Stimulated activated CD8-positive, alpha-beta memory T cell treated with anti-CD3 and anti-CD28 coated beads, Interleukin-4, amount 100 ng/mL, for 24 hours (primary cell): ENCODE measurements around the gene MZT2B.
"Not testable (repeated sequence)": the region's sequence is repeated elsewhere in the genome, so short reads cannot be mapped to it uniquely, and the experiment has no call there.

ENCODE experiments used
- DNase-seq: peaks from one replicate; pipeline ENCODE4 v3.0.0-alpha.2; 2020; ENCODE audit warnings: low read depth

MZT2B gene

DNA sequence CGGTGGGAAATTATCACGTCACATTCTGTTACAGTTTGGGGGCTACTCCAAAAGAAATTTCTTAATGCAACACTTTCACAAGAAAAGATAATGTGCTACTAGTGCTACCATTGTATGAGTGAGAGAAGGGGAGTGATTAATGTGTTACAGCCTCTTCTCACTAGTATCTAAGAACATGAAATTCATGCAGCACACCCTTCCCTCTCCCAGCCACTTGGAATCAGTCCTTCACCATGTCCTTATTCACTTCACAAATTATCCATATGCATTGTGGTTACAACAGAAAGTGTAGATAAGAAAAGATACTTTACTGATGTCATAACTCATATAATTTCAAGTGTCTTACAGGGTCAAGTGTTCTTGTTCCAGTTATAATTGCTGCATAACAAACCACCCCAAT, 37.1 kb downstream of the MZT2B start:
- not testable (repeated sequence) for DNase-seq

DNA sequence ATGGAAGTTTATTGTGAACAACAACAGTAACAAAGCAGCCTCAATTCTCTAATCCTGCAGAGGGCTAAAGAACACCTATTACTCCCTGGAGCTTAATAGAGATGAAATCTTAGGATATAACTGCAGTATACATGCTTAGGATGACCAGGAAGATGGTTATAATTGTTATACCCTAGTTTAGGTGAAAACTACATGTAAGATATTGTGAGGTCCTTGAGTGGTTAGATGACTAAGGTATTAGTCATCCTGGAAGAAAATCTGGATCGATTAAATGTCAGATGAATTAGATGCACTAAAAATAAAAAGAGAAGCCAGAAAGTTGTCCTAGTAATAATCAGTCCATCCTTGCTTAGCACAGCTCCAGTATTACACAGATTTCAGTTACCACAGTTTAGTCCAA, 38.4 kb downstream of the MZT2B start:
- DNase-seq = not testable (repeated sequence)

GRCh38 chr2:130222523-130222922, 40.5 kb downstream of the MZT2B start:
- not testable (repeated sequence) for DNase-seq

DNA sequence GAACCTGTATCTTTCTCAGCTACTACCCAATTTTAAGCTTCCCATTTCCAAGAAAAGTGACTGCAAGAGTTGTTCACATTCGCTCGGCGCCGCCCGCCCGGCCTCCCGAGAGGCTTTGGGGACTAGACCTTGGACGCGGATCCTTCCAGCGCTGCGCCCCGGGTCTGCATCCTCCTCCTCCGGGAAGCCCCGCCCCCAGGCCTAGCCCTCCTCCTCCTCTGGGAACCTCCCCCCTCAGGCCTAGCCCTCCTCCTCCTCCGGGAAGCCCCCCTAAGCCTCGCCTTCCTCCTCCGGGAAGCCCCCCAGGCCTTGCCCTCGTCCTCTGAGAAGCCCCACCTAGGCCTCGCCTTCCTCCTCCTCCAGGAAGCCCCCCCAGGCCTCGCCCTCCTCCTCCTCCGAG, 45.9 kb downstream of the MZT2B start:
- not testable (repeated sequence) for DNase-seq

DNA sequence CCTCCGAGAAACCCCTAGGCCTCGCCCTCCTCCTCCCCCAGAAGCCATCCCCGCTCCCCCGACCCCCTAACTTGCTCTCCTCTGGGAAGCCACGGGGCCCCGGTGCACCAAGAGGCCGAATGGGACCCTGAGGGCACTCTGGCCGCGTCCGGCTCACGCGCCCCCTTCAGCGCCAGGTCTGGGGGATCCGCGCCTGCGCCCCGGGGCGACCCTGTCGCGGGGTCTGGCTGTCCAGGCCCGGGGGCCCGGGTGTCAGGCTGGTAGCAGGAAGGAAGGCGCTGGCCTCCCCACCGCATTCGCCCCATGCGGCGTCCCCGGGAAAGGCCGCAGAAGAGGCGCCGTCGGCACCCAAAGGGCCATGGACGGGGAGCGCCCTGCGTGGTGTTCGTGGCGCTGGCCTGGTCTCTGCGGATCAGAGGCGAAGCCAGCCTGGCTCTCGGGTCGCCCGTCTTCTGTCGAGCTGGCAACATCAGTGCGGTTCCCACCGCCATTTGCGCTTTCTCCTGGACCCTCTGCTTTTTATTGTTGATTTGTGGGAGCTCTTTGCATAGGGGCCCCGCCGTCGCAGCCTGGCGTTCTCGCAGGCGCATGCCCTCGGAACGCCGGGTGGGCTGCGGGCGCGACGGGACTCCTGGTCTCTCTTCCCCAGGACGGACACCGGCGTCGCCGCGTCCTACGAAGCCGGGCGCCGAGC, 46.6 kb downstream of the MZT2B start:
- DNase-seq = not testable (repeated sequence)

GRCh38 chr2:130229161-130229510, 47.1 kb downstream of the MZT2B start:
- not testable (repeated sequence) for DNase-seq

DNA sequence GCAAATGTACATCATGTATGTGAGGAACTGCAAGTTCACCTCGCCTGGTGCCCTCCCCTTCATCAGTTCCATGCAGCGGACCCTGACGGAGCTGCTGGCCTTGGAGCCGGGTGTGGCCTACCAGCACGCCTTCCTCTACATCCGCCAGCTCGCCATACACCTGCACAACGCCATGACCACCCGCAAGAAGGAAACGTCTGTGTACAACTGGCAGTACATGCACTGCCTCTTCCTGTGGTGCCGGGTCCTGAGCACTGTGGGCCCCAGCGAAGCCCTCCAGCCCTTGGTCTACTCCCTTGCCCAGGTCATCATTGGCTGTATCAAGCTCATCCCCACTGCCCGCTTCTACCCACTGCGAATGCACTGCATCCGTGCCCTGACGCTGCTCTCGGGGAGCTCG, 48.3 kb downstream of the MZT2B start:
- DNase-seq = not testable (repeated sequence)

- DNase-seq = not testable (repeated sequence)
Observed at GRCh38 chr2:130230907-130231306, 48.8 kb downstream of the MZT2B start.

- no peak for DNase-seq
Observed at GRCh38 chr2:130231656-130232055, 49.6 kb downstream of the MZT2B start.

DNA sequence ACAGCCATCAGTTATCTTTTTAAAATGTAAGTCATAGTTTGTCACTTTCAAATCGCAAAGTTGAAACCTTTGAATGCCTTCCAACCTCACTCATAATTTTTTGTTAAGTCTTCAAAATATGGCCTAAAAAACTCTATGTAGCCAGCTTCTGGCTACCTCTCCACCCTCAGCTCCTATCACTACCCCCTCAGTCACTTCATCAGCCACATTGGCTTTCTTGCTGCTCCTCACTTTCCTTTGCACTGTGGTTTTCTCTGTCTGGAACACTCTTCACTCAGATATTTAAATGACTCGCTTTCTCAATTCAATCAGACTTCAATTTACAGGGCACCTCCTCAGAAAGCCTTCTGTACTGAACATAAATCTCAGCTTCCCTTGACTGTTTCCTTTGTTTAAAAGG, 51.0 kb downstream of the MZT2B start:
- not testable (repeated sequence) for DNase-seq

- DNase-seq = not testable (repeated sequence)
Observed at GRCh38 chr2:130239581-130239980, 57.5 kb downstream of the MZT2B start.
